HG03460 (cell line): Measurements from ENCODE around the gene KLF13.
A peak's percentile ranks its signal among the peaks of the same experiment; 100 is the strongest.
"Not testable (repeated sequence)": the region's sequence is repeated elsewhere in the genome, so short reads cannot be mapped to it uniquely, and the experiment has no call there.

Experiments
- ATAC-seq: cut with Tn5 transposase; IDR thresholded peaks from one replicate; pipeline ENCODE4 v1.9.1; 2021; ENCODE audit not compliant: unreplicated experiment

Gene KLF13

DNA sequence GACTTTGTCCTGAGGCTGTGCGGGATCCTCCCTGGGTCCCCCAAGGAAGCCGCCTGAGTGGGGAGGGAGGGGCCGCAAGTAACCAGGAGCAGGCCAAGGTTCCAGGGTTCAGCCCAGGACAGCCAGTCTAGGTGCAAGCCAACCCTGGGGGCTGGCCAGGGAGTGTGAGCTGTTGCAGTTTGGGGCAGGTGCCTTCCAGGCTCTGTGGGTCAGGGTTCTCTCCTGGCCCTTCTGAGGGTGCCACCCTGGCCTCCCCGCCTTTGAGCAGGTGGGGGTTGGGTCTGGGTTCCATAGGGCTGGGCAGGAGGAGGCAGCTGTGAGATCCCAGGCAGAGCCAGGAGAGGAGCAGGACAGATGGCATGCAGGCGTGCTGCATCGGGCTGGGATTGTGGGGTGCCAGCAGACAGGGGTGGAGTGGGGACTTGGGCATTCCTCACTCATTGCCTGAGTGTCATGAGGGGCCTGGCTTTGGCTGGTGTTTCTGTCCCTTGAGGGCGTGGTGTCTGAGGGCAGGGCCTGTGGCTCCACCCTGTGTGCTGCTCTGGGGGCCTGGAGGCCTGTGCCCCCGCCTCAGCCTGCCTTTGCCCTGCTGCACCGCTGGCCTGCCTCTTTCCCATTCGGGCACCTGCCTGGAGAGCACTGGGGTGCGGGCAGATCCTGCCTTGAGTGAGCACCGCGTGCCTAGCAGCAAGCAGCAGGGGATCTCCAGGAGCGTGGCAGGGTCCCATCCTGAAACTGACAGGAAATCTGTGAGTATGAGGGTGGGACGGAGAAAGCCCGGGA, 18.4 kb downstream of the KLF13 start:
- ATAC-seq = peak; percentile 41

DNA sequence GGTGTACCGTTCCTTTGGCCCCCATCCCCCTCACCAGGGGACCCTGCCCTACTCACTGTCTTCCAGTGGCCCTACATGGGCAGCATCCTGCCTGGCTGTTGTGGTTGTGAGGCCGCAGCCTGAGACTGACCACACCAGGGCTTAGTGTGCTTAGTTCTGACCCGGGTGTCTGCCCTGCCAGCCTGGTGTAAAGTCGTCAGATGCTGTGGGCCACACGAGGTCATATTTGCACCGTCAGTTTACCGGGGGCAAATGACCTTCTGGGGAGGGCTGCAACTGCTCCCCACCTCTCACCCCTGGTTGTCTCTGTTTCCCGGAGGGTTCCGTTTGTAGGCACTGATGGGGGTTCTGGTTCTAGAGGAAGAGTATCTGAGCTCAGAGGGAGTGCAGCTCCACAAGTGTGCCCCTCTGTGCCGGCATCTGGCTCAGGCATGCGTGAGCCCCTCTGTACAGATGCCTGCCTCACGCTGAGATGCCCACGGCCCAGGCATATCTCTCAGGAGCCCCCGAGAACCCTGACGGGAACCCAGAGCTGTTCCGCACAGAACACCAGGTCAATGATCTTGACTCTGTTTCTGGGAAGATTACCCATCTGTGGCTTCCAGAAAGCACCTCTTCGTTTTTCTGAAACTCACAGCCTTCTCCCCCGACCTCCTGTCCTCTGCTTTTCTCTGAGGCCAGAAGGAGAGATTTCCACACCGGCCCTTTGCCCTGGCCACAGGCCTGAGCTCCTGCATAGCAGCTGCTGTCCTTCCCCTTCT, 19.2 kb downstream of the KLF13 start:
- peak; percentile 29 for ATAC-seq

DNA sequence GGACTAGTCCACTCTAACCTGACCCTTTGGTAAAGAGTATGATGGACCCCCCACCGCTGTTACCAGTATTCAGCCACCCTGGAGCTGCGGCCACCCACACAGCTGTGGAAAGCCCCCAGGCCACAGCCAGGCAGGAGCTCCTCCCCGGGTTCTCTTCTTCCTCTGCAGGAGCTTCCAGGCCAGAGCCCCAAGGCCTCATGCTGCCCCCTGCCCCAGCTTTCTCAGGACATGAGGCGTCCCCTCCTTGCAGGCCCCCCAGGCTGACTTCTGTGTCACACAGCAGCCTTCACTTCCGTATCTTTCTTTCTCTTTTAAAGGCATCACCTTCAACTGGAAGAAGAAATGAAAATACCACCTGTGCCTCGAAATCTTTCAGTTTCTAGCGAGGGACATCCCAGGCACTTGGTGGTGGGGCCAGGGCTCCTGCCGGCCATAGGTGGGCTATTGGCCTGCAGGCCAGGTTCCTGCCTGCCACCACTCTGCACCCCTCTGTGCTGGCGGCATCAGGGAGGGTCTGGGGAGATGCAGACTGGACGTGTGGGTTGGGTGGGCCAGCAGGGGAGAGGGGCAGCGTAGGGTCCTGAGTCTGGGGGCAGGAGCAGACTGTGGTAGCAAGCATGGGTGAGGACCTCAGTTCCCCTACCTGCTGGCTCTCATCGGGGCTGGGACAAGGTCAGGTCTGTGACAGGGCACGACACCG, 19.9 kb downstream of the KLF13 start:
- ATAC-seq = peak; percentile 43

DNA sequence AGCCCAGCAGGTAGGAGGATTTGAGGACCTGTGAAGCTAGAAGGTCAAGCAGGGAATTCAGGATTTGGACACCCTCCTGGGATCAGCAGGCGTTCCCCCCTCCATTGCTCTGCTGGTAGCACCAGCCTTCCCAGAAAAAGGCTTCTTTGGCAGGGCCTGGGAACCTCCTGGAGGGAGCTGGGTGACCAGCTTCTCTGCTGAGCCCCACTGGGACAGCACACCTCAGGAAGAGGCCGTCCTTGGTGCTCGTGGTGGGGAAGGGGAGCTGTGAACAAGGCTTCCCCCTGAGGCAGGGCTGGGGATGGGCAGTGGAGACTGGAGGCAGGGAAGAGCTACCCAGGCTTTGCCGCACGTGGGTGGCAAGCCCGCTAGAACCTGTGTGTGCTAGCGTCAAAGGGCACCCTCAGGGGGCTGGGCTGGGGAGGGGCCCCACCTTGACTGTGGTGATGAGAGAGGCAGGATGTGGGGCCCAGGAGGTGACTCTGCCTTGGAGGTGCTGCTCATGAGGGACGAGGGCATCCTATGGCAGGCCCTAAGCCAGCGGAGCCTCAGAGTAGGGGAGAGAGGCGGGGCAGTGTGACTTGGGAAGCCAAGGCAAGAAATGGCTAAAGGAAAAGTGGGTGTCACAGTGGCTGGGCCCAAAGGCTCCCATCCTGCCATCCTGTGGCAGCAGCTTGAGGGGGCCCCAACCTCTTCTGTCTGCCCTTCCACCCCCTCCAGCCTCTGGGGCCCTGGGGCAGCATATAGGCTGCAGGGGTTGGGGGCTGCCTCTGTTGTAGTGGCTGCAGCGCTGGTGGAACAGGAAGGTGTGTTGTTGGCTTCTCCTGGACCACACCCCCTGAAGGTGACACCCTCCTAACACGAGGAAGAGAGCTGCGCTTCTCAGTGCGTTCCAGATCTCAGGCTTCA, 20.7 kb downstream of the KLF13 start:
- no peak for ATAC-seq

DNA sequence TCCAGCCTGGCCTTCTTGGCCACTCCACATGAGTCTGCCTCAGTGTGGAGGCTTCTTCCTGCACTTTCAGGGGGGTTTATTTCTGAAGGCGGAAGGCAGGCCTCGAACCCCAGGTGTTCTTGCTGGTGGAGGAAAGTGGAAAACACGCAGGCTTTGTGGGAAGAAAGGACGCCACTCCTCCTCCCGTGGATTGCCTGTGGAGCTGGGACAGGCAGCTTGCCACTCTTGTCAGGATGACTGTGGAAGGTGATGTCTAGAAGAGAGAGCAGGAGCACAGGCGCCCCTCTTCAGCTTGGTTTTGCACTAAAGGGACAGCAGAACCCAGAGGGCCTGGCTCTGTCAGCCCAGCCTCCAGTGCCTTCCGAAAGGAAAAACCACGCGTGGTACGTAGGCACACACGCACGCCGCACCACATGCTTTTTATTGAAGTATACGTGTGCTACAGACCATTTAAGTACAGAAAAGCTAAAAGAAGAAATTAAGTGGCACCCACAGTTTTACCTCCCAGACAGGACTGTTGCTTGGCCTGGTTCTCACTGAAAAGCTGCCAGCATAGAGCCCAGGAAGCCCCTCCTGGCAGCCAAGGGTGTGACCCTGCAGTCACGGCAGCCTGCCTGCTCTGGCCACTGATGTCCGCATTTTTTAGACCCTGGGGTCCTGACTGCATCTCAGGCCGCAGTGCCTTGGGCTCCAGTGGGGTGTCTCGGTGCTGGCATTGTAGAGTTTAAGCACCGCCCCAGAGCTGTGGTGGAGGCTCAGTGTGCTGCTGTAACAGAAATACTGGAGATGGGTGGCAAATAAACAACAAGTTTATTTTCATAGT, 21.6 kb downstream of the KLF13 start:
- no peak for ATAC-seq

DNA sequence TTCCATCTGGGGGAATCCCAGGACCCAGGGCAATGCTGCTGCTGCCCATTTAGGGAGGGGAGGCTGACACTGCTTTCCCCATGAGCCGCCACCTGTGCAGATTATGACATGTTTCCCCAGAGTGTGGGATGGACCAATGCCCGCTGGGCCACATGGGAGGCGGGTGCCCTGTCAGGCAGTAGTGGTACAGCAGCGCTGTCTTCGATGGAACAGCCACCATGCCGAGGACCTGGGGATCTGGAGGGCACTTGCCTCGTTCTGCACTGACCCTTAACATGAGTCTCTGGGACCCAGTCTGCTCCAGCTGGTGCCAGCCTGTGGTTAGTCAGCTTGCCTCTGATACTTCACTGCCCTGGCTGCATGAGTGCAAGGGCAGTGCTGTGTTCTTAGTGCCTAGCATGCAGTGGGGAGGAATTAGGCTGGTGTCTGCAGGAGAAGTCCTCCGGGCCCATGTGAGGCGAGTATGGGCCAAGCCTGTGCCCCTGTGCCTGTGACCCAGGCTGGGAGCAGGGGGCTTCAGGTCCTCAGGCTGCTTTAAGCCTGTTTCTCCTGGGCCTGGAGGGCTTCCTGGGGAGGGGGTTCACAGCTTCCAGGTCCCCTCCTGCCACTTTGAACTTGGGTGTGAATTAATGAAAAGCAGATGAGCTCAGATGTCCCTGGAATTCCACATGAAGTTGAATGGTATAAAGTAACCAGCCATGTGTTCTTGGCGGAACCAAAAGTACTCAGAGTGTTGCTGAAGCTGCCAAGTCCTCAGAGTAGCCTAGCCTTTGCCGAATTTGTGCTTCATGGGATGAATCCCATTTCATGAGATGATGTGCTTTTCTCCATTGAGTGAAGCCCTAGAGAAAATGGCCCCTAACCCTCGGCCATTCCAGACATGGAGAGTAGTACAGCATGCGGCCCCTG, 22.9 kb downstream of the KLF13 start:
- no peak for ATAC-seq

DNA sequence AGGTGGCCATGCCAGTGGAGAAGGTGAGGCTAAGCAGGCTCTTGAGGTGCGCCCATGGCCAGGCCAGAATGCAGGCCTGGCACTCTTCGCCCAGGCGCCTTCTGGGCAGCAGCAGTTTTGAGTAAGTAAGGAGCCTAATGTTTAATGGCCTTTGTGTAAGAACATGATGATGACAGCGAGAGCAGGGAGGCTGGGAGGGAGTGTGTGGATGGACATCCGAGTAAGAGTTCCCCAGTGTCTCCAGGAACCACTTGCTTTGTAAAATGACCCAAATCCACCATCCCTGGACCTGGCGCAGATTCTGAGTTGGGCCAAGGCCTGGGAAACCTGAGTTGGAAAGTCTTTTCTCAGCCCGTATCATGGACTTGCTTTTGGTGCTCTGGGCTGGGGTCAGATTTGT, 24.1 kb downstream of the KLF13 start:
- ATAC-seq = no peak

DNA sequence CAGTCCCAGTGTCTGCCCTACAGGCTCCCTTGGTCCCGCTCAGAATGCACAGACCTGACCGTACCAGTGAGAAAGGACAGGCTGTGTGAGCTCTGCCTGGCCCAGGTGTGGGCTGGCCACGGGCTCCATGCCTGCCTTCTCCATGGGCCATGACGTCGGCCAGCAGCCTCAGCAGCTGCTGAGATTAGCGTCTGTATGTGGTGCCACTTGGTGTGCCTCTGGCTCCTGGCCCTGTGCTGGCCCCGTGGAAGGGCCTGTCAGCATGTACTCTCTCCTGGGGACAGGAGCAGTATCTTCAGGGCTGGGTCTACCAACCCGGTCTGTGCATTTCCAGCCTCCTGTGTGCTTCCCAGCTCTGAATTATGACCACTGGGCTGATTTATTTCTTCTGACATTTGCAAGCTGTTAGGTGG, 25.7 kb downstream of the KLF13 start:
- ATAC-seq = no peak

DNA sequence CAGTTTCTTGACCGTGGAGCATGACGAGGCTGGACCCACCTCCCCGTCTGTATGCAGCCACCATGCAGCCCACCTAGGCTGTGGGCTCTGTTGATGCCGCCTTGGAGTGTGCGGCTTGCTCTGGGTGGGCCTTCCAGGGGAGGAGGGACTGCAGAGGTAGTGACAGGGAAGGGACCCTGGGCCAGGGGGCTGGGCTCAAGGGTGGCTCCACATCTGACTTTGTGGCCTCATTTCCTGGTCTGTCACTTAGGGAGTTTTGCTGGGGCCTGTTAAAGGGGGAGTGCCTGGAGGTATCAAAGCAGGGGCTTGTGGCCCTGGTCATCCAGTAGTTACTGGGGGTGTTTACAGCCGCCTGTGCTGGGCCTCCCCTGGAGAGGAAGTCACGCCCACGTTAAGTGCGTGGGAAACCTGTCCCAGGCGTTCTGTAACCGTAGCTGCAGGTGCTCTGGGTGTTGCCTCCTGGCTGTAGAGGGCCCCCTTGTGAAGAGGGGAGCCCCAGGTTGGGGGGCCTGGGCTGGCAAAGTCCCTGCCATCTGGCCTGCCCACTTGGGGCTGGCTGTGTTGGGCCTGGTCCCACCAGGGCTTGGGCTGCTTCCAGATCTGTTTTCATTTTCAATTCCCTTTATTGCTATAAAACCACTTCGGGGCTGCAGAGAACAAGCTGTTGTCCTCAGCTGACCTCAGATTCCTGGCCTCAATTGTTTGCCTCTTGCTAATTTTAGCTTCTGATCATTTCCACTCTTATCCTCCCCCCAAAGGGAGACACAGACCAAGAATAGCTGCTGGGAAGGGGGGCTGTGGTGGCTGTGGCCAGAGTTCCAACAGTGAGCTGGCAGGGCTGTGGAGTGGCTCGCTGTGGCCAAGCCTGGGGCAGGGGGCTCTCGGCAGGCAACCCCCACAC, 26.5 kb downstream of the KLF13 start:
- peak; percentile 58 for ATAC-seq

DNA sequence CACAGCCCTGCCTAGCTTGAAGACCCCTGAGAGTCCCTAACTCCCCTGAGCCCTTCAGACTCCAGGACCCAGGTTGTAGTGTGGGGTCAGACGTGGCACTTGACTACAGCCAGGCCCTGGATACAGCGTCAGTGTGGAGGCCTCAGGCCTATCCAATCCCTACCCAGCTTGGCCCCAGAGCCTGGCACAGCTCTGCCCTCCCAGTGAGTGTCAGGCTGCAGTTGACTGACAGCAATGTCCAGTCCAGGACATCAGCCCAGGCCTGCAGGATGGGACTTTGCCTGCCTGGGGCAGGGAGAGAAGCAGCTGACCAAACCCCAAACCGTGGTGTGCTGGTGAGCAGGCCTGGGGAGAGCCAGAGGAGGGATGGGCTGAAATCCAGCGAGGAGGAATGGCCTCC, 27.3 kb downstream of the KLF13 start:
- ATAC-seq = no peak

DNA sequence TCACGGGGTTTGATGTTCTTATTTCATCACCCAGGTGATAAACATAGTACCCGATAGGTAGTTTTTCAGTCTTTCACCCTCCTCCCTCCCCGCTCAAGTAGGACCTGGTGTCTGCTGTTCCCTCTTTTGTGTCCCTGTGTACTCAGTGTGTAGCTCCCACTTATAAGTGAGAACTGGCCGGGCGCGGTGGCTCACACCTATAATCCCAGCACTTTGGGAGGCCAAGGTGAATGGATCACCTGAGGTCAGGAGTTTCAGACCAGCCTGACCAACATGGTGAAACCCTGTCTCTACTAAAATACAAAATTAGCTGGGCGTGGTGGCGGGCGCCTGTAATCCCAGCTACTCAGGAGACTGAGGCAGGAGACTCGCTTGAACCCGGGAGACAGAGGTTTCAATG, 29.5 kb downstream of the KLF13 start:
- ATAC-seq = not testable (repeated sequence)

DNA sequence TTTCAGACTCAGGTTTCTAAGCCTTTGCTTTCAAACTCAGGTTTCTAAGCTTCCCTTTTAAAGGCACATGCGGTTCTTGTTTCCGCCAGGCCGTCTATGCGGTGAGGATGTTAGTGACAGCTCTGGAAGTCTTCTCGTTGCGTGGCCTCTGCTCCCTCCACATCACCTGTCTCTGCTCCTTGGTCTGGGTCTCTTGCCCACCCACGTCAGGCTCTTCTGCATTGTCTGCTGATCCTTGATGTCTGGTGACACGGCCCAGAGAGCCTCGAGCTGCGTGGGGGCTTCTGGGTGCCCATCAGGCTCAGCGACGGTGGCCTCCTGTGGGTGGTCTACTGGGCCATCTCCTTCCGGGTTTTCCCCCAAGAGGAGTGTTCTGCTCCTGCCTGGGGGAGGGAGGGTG, 30.5 kb downstream of the KLF13 start:
- no peak for ATAC-seq

DNA sequence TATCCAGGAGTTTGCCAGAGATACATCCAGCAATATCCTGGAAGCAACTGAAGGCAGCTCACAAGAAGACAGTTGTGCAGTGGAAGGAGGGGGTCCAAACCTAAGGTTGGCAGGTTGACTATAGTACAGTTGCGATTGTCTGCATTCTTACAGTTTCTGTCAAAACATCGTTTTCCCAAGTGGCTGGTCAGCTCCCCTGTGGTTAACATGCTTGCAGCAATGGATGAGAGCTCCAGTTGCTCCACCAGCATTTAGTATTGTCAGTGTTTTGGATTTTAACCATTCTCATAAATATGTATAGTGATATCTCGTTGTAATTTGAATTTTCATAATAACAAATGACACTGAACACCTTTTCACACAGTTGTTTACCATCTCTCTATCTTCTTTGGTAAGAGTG, 31.5 kb downstream of the KLF13 start:
- ATAC-seq = no peak

DNA sequence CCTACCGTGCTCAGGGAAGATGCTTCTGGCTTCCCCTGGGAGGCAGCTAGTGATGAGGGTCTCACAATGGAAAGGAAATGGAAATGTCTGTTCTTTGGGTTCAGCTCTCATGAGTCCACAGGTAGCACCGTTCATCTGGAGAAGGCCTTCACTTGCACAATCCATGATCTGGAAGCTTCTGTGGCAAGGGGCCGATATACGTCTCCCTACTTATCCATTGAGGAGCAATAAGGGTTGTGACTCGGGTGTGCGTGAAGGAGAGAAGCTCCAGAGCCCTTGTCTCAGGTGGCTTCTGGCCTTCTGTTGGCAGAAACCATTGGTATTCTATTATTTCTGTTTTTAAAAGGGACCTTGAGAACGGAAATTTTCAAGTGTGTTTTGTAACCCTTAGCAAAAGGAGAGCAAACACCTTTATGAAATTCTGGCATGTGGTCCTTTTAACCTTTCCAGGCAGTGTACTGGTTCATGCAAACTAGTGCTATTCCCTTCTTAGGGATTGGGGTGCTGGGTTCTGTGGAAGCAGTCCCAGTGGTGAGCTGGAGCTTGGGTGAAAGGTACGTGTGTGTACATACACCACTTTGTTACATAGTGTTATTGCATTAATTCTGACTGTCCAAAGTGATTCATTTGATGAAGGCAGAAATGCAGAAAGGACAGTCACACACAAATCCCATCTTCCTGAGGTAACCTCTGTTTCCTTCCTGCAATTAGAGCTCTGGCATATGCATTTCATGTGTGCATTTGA, 32.5 kb downstream of the KLF13 start:
- no peak for ATAC-seq

DNA sequence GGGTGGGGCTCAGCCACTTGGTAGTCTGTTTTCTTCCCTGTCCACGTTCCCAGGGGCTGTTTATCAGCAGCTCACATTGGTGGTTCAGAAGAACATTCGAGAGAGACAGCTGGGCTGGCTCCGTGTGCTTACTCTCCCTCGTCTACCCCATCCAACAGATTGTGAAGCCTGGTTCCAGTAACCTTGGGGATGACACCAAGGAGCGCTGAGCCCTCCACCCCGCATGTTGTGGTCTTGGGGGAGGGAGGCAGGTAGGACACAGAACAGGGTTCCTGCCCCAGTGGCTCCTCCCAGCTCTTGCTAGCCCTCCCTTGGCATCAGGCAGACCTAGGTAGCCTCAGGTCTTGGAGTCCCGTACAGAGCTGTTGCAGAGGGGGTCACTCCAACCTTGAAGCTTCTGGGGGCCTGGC, 33.1 kb downstream of the KLF13 start:
- ATAC-seq = no peak

DNA sequence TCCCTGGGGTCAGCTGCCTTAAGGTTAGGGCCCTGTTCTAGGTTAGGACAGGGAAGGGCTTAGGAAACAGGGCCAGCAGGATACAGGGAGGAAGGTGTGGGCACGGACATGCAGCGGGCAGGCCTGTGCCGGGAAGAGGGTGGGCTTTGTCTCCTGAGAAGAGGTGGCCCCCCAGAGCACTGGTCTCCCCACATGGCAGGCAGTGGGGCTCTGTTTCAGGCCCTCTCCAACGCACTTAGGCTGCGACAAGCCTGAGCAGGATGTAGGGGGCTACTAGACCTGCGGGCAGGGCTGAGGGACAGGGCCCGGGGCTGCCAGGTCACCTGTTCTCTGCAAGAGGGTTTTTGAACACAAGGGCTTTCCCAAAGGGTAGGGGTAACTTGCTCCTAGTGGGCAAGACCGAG, 33.5 kb downstream of the KLF13 start:
- ATAC-seq = no peak
